Measurements from ENCODE around the gene TEAD1.

Gene TEAD1

DNA sequence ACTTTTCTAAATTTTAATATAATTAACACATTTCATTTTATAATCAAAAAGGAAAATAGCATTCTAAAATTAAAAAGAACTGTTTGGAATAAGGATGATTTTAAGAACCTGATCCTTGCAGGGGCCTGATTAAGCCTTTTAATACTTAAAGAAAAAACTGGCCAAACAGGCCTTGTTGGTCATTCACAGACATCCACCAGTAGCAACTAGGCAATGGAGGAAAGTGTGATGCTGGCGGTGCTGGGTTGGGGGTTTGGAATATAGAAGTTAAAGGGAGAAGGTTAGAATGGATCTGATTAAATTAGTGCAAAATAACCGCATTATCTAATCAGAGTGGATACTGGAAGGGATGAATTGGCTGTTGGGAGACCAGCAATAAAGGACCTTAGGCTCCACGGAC lies 16.9 kb upstream of the TEAD1 start:
- no peak for TF ChIP-seq POLR2AphosphoS5 (IDR thresholded peaks at IDR 0.05; ENCODE audit: low read depth)
- no peak for TF ChIP-seq SPI1 (IDR thresholded peaks at IDR 0.05; ENCODE audit: borderline replicate concordance, low read depth)
- TF ChIP-seq, protein P1, sequence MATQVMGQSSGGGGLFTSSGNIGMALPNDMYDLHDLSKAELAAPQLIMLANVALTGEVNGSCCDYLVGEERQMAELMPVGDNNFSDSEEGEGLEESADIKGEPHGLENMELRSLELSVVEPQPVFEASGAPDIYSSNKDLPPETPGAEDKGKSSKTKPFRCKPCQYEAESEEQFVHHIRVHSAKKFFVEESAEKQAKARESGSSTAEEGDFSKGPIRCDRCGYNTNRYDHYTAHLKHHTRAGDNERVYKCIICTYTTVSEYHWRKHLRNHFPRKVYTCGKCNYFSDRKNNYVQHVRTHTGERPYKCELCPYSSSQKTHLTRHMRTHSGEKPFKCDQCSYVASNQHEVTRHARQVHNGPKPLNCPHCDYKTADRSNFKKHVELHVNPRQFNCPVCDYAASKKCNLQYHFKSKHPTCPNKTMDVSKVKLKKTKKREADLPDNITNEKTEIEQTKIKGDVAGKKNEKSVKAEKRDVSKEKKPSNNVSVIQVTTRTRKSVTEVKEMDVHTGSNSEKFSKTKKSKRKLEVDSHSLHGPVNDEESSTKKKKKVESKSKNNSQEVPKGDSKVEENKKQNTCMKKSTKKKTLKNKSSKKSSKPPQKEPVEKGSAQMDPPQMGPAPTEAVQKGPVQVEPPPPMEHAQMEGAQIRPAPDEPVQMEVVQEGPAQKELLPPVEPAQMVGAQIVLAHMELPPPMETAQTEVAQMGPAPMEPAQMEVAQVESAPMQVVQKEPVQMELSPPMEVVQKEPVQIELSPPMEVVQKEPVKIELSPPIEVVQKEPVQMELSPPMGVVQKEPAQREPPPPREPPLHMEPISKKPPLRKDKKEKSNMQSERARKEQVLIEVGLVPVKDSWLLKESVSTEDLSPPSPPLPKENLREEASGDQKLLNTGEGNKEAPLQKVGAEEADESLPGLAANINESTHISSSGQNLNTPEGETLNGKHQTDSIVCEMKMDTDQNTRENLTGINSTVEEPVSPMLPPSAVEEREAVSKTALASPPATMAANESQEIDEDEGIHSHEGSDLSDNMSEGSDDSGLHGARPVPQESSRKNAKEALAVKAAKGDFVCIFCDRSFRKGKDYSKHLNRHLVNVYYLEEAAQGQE (IDR thresholded peaks at IDR 0.05; ENCODE audit: insufficient replicate concordance, low read depth) = no peak
- no peak for TF ChIP-seq GABPA (IDR thresholded peaks at IDR 0.05; ENCODE audit: low read depth)
- TF ChIP-seq, protein P2, sequence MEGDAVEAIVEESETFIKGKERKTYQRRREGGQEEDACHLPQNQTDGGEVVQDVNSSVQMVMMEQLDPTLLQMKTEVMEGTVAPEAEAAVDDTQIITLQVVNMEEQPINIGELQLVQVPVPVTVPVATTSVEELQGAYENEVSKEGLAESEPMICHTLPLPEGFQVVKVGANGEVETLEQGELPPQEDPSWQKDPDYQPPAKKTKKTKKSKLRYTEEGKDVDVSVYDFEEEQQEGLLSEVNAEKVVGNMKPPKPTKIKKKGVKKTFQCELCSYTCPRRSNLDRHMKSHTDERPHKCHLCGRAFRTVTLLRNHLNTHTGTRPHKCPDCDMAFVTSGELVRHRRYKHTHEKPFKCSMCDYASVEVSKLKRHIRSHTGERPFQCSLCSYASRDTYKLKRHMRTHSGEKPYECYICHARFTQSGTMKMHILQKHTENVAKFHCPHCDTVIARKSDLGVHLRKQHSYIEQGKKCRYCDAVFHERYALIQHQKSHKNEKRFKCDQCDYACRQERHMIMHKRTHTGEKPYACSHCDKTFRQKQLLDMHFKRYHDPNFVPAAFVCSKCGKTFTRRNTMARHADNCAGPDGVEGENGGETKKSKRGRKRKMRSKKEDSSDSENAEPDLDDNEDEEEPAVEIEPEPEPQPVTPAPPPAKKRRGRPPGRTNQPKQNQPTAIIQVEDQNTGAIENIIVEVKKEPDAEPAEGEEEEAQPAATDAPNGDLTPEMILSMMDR (IDR thresholded peaks at IDR 0.05; ENCODE audit: insufficient read depth, low read length) = no peak
- DNase-seq (ENCODE audit: low read depth in 1 of 2, low spot score in 1 of 2) = no peak
- Histone ChIP-seq H3K4me3 (replicated peaks; ENCODE audit: insufficient read depth, low read length) (no peak overlapping the region), H3K27me3 (ENCODE audit: insufficient read depth, poor library complexity, severe bottlenecking) (no peaks in the 10 kb centered on the region), H3K27ac (replicated peaks) (no peak overlapping the region)

DNA sequence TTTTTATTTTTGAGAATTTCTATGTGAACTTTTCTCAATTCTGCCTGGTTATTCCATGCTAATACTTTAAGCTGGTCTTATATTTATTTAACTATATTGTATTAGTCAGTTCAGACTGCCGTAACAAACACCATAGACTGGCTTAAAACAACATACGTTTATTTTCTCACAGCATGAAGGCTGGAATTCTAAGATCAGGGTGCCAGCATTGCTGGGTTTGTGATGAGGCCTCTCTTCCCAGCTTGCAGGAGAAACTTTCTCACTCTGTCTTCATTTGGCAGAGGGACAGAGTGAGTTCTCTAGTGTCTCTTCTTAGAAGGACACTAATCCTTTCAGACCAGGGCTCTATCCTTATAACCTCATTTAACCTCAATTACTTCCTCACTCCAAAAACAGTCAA lies 16.2 kb upstream of the TEAD1 start:
- Histone ChIP-seq H3K4me3 (replicated peaks; ENCODE audit: insufficient read depth, low read length) (no peak overlapping the region), H3K27me3 (ENCODE audit: insufficient read depth, poor library complexity, severe bottlenecking) (no peaks in the 10 kb centered on the region), H3K27ac (replicated peaks) (no peak overlapping the region)
- TF ChIP-seq SPI1 (IDR thresholded peaks at IDR 0.05; ENCODE audit: borderline replicate concordance, low read depth) (no peak), GABPA (IDR thresholded peaks at IDR 0.05; ENCODE audit: low read depth) (no peak), POLR2AphosphoS5 (IDR thresholded peaks at IDR 0.05; ENCODE audit: low read depth) (no peak)
- TF ChIP-seq, protein P2 (IDR thresholded peaks at IDR 0.05; ENCODE audit: insufficient read depth, low read length) = no peak
- TF ChIP-seq, protein P1 (IDR thresholded peaks at IDR 0.05; ENCODE audit: insufficient replicate concordance, low read depth) = no peak
- no peak for DNase-seq (ENCODE audit: low read depth in 1 of 2, low spot score in 1 of 2)

DNA sequence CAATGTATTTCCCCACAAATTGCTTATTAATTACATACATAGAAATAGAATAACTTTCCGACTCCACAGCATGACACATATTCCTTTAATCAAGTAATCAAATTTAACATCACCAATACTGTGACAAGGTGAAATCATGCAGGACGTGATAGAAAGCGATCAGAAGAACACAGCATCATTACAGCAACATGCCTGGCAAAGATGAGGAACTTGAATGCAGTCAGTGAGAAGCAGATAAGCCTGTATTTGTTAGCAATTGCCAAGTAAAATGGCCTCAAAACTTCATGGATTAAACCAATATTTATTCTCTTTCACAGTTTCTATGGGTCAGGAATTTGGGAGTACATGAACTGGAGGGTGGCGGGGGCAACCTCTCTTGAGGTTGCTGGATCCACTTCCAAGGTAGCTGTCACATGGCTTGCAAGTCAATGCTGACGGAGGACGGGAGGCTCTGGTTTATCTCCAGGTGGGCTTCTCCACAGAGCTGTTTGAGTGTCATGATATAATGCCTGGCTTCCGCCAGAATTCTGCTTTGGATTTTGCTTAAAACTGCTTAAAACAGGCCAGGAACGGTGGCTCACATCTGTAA lies 12.0 kb upstream of the TEAD1 start:
- H3K4me3 ChIP-seq (replicated peaks; ENCODE audit: insufficient read depth, low read length) = no peak overlapping the region
- TF ChIP-seq, protein P2 (IDR thresholded peaks at IDR 0.05; ENCODE audit: insufficient read depth, low read length) = no peak
- TF ChIP-seq SPI1 (IDR thresholded peaks at IDR 0.05; ENCODE audit: borderline replicate concordance, low read depth) = no peak
- TF ChIP-seq, protein P1 (IDR thresholded peaks at IDR 0.05; ENCODE audit: insufficient replicate concordance, low read depth) = no peak
- no peak for TF ChIP-seq GABPA (IDR thresholded peaks at IDR 0.05; ENCODE audit: low read depth)
- TF ChIP-seq POLR2AphosphoS5 (IDR thresholded peaks at IDR 0.05; ENCODE audit: low read depth) = no peak
- no peaks in the 10 kb centered on the region for H3K27me3 ChIP-seq (ENCODE audit: insufficient read depth, poor library complexity, severe bottlenecking)
- no peak for DNase-seq (ENCODE audit: low read depth in 1 of 2, low spot score in 1 of 2)
- H3K27ac ChIP-seq (replicated peaks) = no peak overlapping the region
